HCT116 (cell line): Measurements from ENCODE around the gene ACKR3. TPM values are rescaled to one million over a fixed set of nuclear protein-coding genes. Genes with fewer than 3 reads are reported as not detected.

Experiments
- ATAC-seq: fragments of 200-7000 bp; cut with Tn5 transposase; 2 replicates; pipeline ENCODE4 v1.9.1; 2020; ENCODE audit warnings: mild to moderate bottlenecking, moderate library complexity
- BruUV-seq: library from RNA; stranded (reverse); fragments of 400-500 nt; replicated peaks from 2 replicates; lab custom pipeline; 2021; lab: Mats Ljungman, UMichigan
- CTCF ChIA-PET: fragments of 300-600 bp; sonication (Branson Sonifier 250); formaldehyde crosslinking; loops from one replicate; lab custom pipeline; 2021; ENCODE audit warnings: antibody characterized with exemption; lab: Charles Lee
- POLR2A ChIA-PET: fragments of 300-600, 350-600 bp; sonication (Branson Sonifier 250); formaldehyde crosslinking; loops from one replicate; lab custom pipeline; 2021; ENCODE audit warnings: antibody characterized with exemption; lab: Charles Lee
- RAD21 ChIA-PET, 2 experiments: fragments of 300-600 bp; sonication (Branson Sonifier 250); formaldehyde crosslinking; loops; one replicate each; lab custom pipeline; 2023; ENCODE audit warnings: low total read pairs in 2 of 2; ENCODE audit not compliant: uncharacterized antibody in 2 of 2, unreplicated experiment in 2 of 2, low non-redundant PET in 1 of 2; lab: Charles Lee
- DNase-seq: peaks from one replicate; pipeline ENCODE4 v3.0.0-alpha.2; 2010; ENCODE audit warnings: low read depth, low spot score
- H2AFZ ChIP-seq: fragments of 200-600 bp; shearing (Covaris generic), sonication (generic); 2 replicates; pipeline ENCODE4 v1.6.1; 2017; ENCODE audit warnings: low read depth, mixed run types, mixed read lengths, antibody characterized with exemption, low read length; ENCODE audit not compliant: poor library complexity, severe bottlenecking
- H3K27ac ChIP-seq: 2 replicates; pipeline ENCODE4 v1.5.1; 2012; ENCODE audit warnings: low read depth, low read length
- H3K27me3 ChIP-seq: fragments of 200-600 bp; sonication (generic); 2 replicates; pipeline ENCODE4 v1.6.1; 2016; ENCODE audit warnings: mixed run types, low read length, mixed read lengths; ENCODE audit not compliant: insufficient read depth
- H3K36me3 ChIP-seq, 2 experiments: fragments of 200-500 bp in 1 of 2; fragments of 200-600 bp in 1 of 2; sonication (Bioruptor generic) in 1 of 2; sonication (generic) in 1 of 2; 2 replicates each; pipeline versions ENCODE4 v1.5.1 to v1.6.1; 2014 to 2016; ENCODE audit warnings: low read length in 2 of 2, inconsistent platforms in 1 of 2, mixed read lengths in 1 of 2, mixed run types in 1 of 2; ENCODE audit not compliant: insufficient read depth in 2 of 2, control insufficient read depth in 1 of 2
- H3K4me1 ChIP-seq, 2 experiments: fragments of 200-600 bp in 1 of 2; sonication (generic) in 1 of 2; 2 replicates each; pipeline versions ENCODE4 v1.5.1 to v1.6.1; 2012 to 2017; ENCODE audit warnings: low read length in 2 of 2, inconsistent platforms in 1 of 2, mild to moderate bottlenecking in 1 of 2, mixed read lengths in 1 of 2, mixed run types in 1 of 2, moderate library complexity in 1 of 2; ENCODE audit not compliant: insufficient read depth in 2 of 2, control insufficient read depth in 1 of 2
- H3K4me2 ChIP-seq: fragments of 200-600 bp; sonication (generic); 2 replicates; pipeline ENCODE4 v1.6.1; 2017; ENCODE audit warnings: mixed run types, low read length, mixed read lengths
- H3K4me3 ChIP-seq, 2 experiments: fragments of 200-600 bp in 1 of 2; sonication (generic) in 1 of 2; replicated peaks in 1 of 2; 2 replicates each; pipeline ENCODE4 v1.5.1; 2011 to 2016; ENCODE audit warnings: low read length in 2 of 2, control low read depth in 1 of 2, low read depth in 1 of 2, mild to moderate bottlenecking in 1 of 2, mixed read lengths in 1 of 2, mixed run types in 1 of 2
- H3K79me2 ChIP-seq: fragments of 200-600 bp; sonication (generic); 2 replicates; pipeline ENCODE4 v1.6.1; 2017; ENCODE audit warnings: mild to moderate bottlenecking, mixed run types, low read length, moderate library complexity, mixed read lengths; ENCODE audit not compliant: insufficient read depth
- H3K9ac ChIP-seq: fragments of 200-600 bp; sonication (generic); 2 replicates; pipeline ENCODE4 v1.6.1; 2016; ENCODE audit warnings: low read length, mixed read lengths
- H3K9me2 ChIP-seq: fragments of 200-600 bp; sonication (generic), shearing (Covaris generic); 2 replicates; pipeline ENCODE4 v1.6.1; 2017; ENCODE audit warnings: mixed run types, mild to moderate bottlenecking, moderate library complexity; ENCODE audit not compliant: insufficient read depth
- H3K9me3 ChIP-seq, 2 experiments: fragments of 200-500 bp in 1 of 2; fragments of 200-600 bp in 1 of 2; sonication (Bioruptor generic) in 1 of 2; sonication (generic) in 1 of 2; 2 replicates each; pipeline ENCODE4 v1.6.1; 2014 to 2017; ENCODE audit warnings: low read length in 2 of 2, mixed read lengths in 2 of 2, inconsistent platforms in 1 of 2, low read depth in 1 of 2, mild to moderate bottlenecking in 1 of 2, mixed run types in 1 of 2, moderate library complexity in 1 of 2; ENCODE audit not compliant: control insufficient read depth in 1 of 2, insufficient read depth in 1 of 2
- H4K20me1 ChIP-seq: fragments of 200-600 bp; sonication (generic), shearing (Covaris generic); 2 replicates; pipeline ENCODE4 v1.6.1; 2017; ENCODE audit warnings: mixed run types, mild to moderate bottlenecking, moderate library complexity; ENCODE audit not compliant: insufficient read depth
- CBX3 ChIP-seq: IDR thresholded peaks from 2 replicates; pipeline ENCODE4 v1.6.1; 2012; ENCODE audit warnings: low read depth
- CTCF ChIP-seq, 3 experiments: fragments of 200-600 bp in 1 of 3; sonication (generic) in 1 of 3; IDR thresholded peaks in 2 of 3; conservative IDR thresholded peaks in 1 of 3; 2 replicates each; pipeline ENCODE4 v1.5.1; 2012 to 2017; ENCODE audit warnings: low read depth in 2 of 3, low read length in 2 of 3, antibody characterized with exemption in 1 of 3, borderline replicate concordance in 1 of 3, control low read depth in 1 of 3, mild to moderate bottlenecking in 1 of 3, mixed read lengths in 1 of 3, mixed run types in 1 of 3, moderate library complexity in 1 of 3; ENCODE audit not compliant: insufficient read depth in 1 of 3
- ELF1 ChIP-seq: IDR thresholded peaks from 2 replicates; pipeline ENCODE4 v1.6.1; 2012; ENCODE audit warnings: low read depth, borderline replicate concordance
- EZH2phosphoT487 ChIP-seq: fragments of 200-600 bp; IDR thresholded peaks from 2 replicates; pipeline ENCODE4 v1.6.1; 2018; ENCODE audit warnings: antibody characterized with exemption, borderline replicate concordance
- FOSL1 ChIP-seq: IDR thresholded peaks from 2 replicates; pipeline ENCODE4 v1.6.1; 2012; ENCODE audit warnings: low read depth
- POLR2A ChIP-seq: IDR thresholded peaks from 2 replicates; pipeline ENCODE4 v1.7.0; 2011; ENCODE audit warnings: borderline replicate concordance; ENCODE audit not compliant: insufficient read depth, insufficient read length; ENCODE audit errors: extremely low read depth
- POLR2AphosphoS5 ChIP-seq: IDR thresholded peaks from 2 replicates; pipeline ENCODE4 v1.6.1; 2011; ENCODE audit warnings: mild to moderate bottlenecking, low read depth, low read length, moderate library complexity
- TCF7L2 ChIP-seq: IDR thresholded peaks from 2 replicates; pipeline ENCODE4 v1.7.0; 2011; ENCODE audit warnings: borderline replicate concordance, inconsistent platforms; ENCODE audit not compliant: insufficient read depth, insufficient read length; ENCODE audit errors: extremely low read depth
- intact Hi-C: fragments of 100-400 bp; cut with micrococcal nuclease; formaldehyde crosslinking; loops from 2 replicates; pipeline ENCODE4 v1.10.0; 2022
- total RNA-seq: library from RNA; stranded (reverse); gene quantifications from one replicate; pipeline ENCODE4 v1.2.1, GENCODE V29; 2021; ENCODE audit not compliant: unreplicated experiment

Gene ACKR3
- total RNA-seq, 1 experiment from 2014 or later, result 0.20 TPM

GRCh38 chr2:236578411-236578846, 8.8 kb downstream of the ACKR3 start:
- peaks cover 21% of the 10 kb centered on the region for H3K27me3 ChIP-seq
- ATAC-seq (no peak), DNase-seq (no peak)
- ChIA-PET CTCF (no interaction called here), POLR2A (no interaction called here), RAD21 (no interaction called here)
- H3K4me3 ChIP-seq, result no peak overlapping the region
- no peak overlapping the region for H2AFZ ChIP-seq
- no peak overlapping the region for H3K4me2 ChIP-seq
- H3K9ac ChIP-seq, result no peak overlapping the region
- no peaks in the 10 kb centered on the region for H3K36me3 ChIP-seq
- H3K79me2 ChIP-seq, result no peaks in the 10 kb centered on the region
- no peak overlapping the region for H3K27ac ChIP-seq
- H3K9me3 ChIP-seq, result no peaks in the 10 kb centered on the region
- H4K20me1 ChIP-seq, result no peaks in the 10 kb centered on the region
- BruUV-seq, result no TSS peak
- no peak for TF ChIP-seq POLR2A
- TF ChIP-seq CBX3, result no peak
- no peak for TF ChIP-seq EZH2phosphoT487
- no peak for TF ChIP-seq TCF7L2
- TF ChIP-seq FOSL1, result no peak
- TF ChIP-seq, all 23 proteins: peak for 0
- no peaks in the 10 kb centered on the region for H3K9me2 ChIP-seq
- H3K4me1 ChIP-seq, result no peaks in the 10 kb centered on the region
- intact Hi-C loops, result no loop called here

GRCh38 chr2:236579048-236579745, 9.6 kb downstream of the ACKR3 start:
- Histone ChIP-seq H3K4me2 (no peak overlapping the region), H3K4me3 (no peak overlapping the region), H3K9me3 (no peaks in the 10 kb centered on the region), H3K27ac (no peak overlapping the region), H3K4me1 (no peaks in the 10 kb centered on the region), H4K20me1 (no peaks in the 10 kb centered on the region), H3K36me3 (no peaks in the 10 kb centered on the region), H3K27me3 (peaks cover 24% of the 10 kb centered on the region), H2AFZ (no peak overlapping the region), H3K9me2 (no peaks in the 10 kb centered on the region), H3K79me2 (no peaks in the 10 kb centered on the region), H3K9ac (no peak overlapping the region)
- no peak for TF ChIP-seq ELF1
- no peak for TF ChIP-seq CTCF (IDR thresholded peaks at IDR 0.05 in 2 of 3, conservative IDR thresholded peaks at IDR 0.05 in 1 of 3; ENCODE audit: borderline replicate concordance in 1 of 3, insufficient read depth in 1 of 3, low read depth in 2 of 3, low read length in 2 of 3)
- TF ChIP-seq POLR2AphosphoS5, result no peak
- ATAC-seq (no peak), DNase-seq (no peak)
- POLR2A ChIA-PET, result no interaction called here
- CTCF ChIA-PET, result no interaction called here
- BruUV-seq, result no TSS peak
- intact Hi-C loops, result no loop called here
- RAD21 ChIA-PET, result no interaction called here
